Suppressor macrophage treated with lipopolysaccharide for 1 hour (primary cell): Measurements from ENCODE around the gene C15orf62.

Source experiments
- DNase-seq, 3 donors: peaks; one replicate each; pipeline ENCODE4 v3.0.0-alpha.2; 2020 to 2022

The C15orf62 gene

GRCh38 chr15:40756938-40757337, 12.8 kb upstream of the C15orf62 start:
- no peak for DNase-seq

DNA sequence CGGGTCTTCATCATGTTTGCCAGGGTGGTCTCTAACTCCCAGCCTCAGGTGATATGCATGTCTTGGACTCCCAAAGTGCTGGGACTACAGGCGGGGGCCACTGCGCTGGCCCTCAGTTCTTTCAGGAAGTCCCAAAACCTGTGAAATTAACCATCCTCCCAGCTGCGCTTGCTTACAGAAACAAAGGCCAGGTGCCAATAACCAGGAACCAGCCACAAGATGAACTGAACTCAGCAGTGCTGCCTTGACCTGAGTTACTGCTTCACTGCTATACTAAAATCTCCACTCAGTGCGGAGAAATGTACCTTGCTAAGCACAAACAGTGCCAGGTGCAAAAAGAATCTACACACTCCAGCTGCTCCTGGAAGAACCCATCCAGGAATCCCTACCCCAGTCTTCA, 9.8 kb upstream of the C15orf62 start:
- no peak for DNase-seq

DNA sequence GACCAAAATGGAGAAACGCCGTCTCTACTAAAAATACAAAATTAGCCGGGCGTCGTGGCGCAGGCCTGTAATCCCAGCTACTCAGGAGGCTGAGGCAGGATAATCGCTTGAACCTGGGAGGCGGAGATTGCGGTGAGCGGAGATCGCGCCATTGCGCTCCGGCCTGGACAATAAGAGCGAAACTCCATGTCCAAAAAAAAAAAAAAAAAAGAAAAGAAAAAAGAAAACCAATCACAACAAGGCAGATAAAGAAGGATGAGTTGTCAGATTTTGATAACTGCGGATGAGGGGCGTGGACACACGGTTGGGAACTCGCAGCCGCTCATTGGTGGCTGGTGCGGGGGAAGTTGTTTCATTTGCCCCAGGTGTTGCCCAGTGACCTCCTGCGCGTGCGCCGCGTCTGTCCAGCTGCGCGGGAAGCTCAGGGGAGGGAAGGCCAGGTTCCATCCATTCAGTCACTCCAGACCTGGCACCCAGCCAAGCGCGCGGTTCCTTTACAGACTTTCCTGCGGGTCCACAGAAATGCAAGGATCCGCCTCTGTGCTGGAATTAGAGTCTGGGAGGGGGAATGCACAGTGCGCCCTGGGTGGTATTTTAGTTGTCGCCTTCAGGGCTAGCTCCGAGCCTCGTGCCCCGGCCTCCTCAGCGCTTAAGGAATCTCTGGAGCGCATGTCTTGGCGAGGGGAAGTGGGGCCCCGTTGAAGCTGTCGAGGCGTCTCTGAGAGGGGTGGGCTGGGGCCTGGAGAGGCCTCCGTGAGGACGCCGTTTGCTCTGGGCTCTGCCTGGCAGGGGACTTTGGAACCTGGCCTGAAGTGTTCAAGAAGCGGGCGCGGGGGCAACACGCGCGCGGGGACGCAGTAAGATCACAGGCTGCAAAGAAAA, 6.6 kb upstream of the C15orf62 start:
- DNase-seq: peak in 1 of 3 donors; percentile 53

DNA sequence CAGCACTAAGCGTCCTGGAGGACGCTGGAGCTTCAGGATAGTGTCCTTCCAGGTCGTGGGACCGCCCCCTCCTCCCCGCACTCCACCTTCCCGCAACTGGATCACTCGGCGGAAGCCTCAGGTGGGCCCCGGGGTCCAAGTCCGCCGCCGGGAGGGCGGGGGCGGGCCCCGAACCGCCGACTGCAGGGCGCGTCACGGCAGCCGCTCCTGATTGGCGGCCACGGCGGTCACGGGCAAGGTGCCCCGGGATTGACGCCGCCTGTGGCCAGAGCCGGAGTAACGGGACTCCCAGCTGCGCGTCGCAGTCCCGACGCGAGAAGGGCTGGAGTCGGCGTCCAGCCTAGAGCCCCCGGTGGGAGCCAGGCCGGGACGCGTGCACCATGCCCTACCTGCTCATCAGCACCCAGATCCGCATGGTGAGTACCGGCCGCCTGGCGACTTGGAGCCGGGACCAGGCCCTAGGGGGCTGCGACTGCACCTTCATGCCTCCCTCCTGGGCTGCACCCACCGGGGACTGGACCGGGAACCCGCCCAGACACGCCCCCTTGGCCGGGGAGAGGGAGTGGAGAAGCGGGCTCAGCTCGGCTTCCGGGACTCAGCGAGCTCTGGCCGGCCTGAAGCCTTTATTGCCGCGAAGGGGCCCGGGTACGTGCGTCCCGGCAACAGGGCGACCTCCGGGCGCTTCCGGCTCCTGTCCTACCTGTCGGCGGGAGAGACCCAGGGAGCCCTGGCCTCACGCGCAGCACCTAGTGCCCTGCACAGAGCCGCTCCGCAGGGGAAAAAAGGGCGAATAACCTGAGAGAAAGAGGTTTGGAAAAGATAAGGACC, 5.8 kb upstream of the C15orf62 start, which contains the start of gene GCHFR:
Gene GCHFR, plus strand, starts transcription at position 268 of the 828 bp plus-strand sequence. Its CDS starts 113 bp downstream, at position 381.
- peak; percentile 73 to 87 (median 80) for DNase-seq

GRCh38 chr15:40764629-40765103, 5.1 kb upstream of the C15orf62 start:
- no peak for DNase-seq

- DNase-seq: no peak
These were observed 3.5 kb upstream of the C15orf62 start for GRCh38 chr15:40766194-40766815.

DNA sequence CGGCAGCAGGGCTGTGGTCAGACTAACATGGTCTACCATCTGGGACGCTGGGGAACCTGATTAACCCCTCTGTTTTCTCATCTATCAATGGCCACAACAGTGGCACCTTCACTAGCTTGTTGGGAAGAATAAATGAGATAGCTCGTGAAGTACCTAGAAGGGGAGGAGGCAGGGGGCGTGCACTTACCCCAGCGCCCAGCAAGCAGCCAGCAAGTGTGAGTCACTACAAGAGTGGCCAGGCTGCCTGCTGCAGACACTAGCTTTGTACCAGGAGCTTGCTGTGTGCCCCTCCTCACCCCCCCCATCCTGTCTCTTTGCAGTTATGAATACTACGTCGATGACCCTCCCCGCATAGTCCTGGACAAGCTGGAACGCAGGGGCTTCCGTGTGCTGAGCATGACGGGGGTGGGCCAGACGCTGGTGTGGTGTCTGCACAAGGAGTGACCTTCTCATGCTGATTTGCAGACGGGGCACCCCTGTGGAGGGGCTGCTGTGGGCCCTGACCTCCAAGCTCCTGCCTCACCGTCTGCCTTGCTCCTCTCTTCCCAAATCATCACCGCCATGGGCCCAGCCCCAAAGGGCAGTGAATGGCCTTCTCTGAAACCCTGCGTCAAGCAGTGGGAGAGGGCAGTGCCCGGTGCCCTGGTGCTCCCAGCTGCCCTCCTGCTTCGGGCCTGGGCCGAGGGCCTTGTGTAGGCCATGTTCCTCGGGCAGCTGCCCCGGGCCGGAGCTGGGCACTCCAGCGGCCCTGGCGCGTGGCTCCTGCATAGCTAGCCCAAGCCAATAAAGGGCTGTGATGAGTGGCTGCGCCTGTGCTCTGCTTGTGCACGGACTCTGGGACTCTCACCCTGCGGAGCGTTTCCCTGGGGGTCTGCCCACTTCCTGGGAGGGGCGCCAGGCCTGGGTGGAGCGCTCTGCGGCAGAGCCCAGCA, 2.6 kb upstream of the C15orf62 start:
- DNase-seq: no peak

DNA sequence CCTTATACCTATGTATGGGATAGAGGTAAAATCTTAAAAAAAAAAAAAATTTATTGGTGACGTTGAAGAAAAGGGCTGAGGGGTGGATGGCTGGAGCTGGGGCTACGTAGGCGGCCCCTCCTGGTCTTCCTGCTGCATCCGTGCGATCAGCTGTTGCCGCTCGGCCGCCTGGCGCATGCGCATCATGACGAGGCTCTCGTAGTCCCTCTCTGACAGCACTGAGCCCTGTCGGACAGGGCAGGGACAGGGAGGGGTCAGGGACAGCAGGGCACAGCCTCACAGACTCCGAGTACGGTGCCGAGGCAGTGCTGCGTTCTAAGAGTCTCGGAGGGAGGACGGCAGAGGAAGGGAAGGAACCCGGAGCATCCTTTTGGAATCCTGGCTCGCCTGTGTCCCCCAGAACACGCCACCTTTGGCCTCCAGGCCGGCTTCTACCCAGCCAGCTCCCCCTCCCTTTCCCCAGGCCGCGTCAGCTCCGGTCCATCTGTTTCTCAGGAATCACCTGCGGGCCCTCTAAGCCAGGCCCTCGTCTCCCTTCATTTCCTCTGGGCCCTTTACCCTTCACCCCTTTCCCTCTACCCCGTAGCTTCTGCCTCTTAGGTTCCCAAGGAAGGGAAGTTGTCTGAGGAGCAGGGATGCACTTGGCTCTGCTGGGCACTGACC, 1.8 kb upstream of the C15orf62 start:
- DNase-seq: no peak

- DNase-seq: peak in 1 of 3 donors; percentile 39
These were observed 1.1 kb upstream of the C15orf62 start for GRCh38 chr15:40768521-40769273.

DNA sequence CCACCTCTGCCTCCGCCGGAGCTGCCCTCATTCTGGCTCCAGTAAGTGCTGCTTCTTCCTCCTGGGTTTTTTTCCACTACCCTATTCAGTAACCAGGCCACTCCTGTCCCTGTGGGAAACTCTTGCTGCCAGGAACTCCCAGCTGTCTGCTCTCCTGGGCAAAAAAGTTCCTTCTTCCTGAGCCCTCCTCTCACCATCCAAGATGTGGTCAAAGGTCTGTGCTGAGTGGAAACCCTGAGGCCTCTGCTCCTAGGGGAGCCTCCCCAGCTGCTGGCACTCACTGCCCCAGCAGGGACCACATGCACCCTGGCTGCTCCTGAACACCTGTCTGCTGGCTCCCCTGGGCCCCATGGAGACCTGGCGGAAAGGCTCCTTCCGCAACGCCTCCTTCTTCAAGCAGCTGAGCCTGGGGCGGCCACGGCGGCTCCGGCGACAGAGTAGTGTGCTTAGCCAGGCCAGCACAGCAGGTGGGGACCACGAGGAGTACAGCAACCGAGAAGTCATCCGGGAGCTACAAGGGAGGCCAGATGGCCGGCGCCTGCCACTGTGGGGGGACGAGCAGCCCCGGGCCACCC, 454 bp downstream of the C15orf62 start:
- peak in 2 of 3 donors; percentile 28 to 39 for DNase-seq

GRCh38 chr15:40771242-40771641, 1.5 kb downstream of the C15orf62 start:
- no peak for DNase-seq

- DNase-seq: no peak
These were observed 2.2 kb downstream of the C15orf62 start for GRCh38 chr15:40772014-40772413.

GRCh38 chr15:40773496-40773895, 3.7 kb downstream of the C15orf62 start:
- DNase-seq: no peak

DNA sequence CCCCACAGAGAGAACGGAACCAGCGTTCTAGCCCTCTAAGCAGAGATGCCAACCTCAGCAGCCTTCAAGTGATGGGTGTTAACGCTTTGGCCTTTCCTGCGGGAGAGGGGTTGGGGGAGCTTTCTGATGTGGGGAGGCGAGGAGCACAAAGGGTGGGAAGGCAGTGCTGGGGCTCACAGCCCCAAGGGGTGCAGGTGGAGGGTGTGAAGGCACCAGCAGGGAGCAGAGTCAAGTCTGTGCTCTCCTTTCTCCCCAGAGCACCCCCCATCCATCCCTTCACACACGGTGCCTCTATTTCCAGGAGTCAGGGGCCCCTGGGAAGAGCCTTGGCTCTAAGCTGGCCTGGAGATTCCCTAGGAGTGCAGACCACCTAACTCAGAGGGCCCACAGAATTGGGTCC, 4.1 kb downstream of the C15orf62 start:
- DNase-seq: no peak

DNA sequence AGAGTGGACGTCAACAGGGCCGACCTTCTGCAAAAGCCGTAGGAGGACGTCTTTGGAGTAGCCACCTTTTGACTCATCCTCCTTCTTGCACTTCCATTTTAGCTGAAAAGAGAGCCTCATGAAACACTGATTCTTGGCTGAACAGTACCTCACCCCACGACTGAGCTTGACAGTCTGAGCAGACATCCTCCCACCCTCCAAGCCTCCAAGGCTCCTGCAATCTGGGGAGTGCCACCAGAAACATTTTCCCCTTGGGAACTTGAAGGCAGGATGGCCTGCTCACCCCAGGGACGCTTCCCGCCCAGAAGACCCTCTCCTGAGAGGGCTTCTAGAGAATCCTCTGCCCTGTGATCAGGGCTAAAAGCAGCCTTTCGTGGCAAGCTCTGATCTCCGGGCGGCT, 5.2 kb downstream of the C15orf62 start:
- no peak for DNase-seq

DNA sequence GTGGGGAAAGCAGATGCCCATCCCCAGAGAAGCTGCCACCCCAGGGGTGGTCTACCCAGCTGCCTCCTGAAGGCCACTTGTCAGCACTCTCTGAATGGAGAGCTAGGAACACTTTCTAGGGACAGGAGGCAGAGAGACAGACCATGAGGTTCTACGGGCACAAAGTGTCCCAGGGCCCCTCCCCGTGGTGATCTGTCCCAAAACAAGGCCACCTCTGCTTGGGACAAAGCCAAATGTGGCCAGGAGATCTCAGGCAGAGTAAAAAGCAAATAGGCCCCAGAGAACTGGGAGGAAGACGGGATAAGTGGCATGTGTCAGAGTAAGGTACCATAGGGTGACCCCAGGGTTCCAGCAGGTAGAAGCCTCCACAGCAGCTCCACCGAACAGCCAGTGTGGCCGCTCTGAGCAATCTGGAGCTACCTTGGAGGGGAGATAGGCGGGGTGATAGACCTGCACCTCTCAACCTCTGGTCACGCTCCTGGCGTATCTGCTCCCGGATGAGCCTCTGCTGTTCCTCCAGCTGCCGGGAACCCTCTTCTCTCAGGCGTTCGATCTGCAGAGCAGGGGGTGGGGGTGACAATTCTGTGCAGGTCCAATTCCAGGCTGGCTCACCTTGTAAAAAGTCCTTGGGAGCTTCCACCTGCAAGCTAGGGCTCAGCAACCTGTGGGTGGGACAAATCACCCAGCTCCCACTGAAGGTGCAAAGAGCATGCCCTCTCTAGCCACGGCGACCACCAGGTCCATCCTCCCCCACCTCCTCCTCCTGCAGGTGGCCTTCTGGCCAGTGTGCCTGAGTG, 6.2 kb downstream of the C15orf62 start:
- no peak for DNase-seq

GRCh38 chr15:40776537-40777141, 6.9 kb downstream of the C15orf62 start:
- DNase-seq: peak; percentile 70 to 79 (median 72)

DNA sequence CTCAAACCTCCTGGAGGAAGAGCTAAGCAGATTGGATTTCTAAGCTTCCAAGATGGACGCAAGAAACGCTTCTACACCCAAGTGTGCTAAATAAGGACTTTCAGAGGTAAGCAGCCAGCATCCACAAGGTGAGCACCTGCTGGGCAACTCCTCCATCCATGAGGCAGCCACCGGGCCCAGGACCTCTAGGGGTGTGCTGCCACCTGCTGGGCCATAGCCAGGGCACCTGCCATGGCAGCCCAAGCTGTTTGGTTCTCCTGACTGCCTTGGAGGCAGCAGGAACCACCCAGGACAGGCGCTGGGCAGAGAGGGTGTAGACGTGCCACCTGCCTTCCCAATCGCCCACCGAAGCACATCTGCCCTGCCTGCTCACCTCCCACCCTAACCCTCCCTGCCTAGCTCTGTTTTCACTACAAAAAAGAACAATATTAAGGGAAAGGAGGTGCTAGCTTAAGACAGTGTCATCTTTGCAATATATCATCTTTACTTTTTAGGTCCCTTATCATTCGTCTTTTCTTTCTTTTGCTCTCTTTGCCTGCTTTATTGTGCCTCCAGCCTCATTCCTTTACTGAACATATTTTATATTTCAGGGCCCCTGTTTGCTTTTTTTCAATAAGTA, 12.9 kb downstream of the C15orf62 start:
- peak; percentile 64 to 78 (median 66) for DNase-seq
